HUDEP-2 (cell line): ENCODE data around the gene HS2ST1.
"Not testable (repeated sequence)": the region's sequence is repeated elsewhere in the genome, so short reads cannot be mapped to it uniquely, and the experiment has no call there.

Experiments
- DNase-seq, 76 experiments: peaks; one replicate each; lab custom pipeline; 2025; ENCODE audit not compliant: unreplicated experiment in 76 of 76; lab: John Stamatoyannopoulos, UW

HS2ST1 gene

GRCh38 chr1:86924324-86924960, 10.0 kb downstream of the HS2ST1 start:
- no peak for DNase-seq

- DNase-seq: no peak
Observed at GRCh38 chr1:86925742-86926141, 11.3 kb downstream of the HS2ST1 start.

GRCh38 chr1:86926883-86927282, 12.4 kb downstream of the HS2ST1 start:
- DNase-seq: no peak

- DNase-seq: no peak
Observed at GRCh38 chr1:86928819-86929218, 14.4 kb downstream of the HS2ST1 start.

- no peak for DNase-seq
Observed at GRCh38 chr1:86933051-86933450, 18.6 kb downstream of the HS2ST1 start.

- DNase-seq: peak in 3 of 76 experiments; percentile 4 to 30 (median 24)
Observed at GRCh38 chr1:86933562-86934377, 19.3 kb downstream of the HS2ST1 start.

- DNase-seq: peak in 2 of 76 experiments; percentile 5 to 6
Observed at GRCh38 chr1:86938450-86938849, 24.0 kb downstream of the HS2ST1 start.

GRCh38 chr1:86938855-86939254, 24.4 kb downstream of the HS2ST1 start:
- no peak for DNase-seq

- DNase-seq: no peak
Observed at GRCh38 chr1:86939406-86939805, 25.0 kb downstream of the HS2ST1 start.

- DNase-seq: no peak
Observed at GRCh38 chr1:86940599-86940998, 26.2 kb downstream of the HS2ST1 start.

- DNase-seq: no peak
Observed at GRCh38 chr1:86942042-86942441, 27.6 kb downstream of the HS2ST1 start.

GRCh38 chr1:86942743-86943142, 28.3 kb downstream of the HS2ST1 start:
- DNase-seq: no peak

GRCh38 chr1:86948212-86948611, 33.8 kb downstream of the HS2ST1 start:
- no peak for DNase-seq

GRCh38 chr1:86950712-86951419, 36.4 kb downstream of the HS2ST1 start:
- no peak for DNase-seq

- no peak for DNase-seq
Observed at GRCh38 chr1:86951430-86951829, 37.0 kb downstream of the HS2ST1 start.

GRCh38 chr1:86953167-86953566, 38.7 kb downstream of the HS2ST1 start:
- DNase-seq: no peak

GRCh38 chr1:86955678-86956077, 41.2 kb downstream of the HS2ST1 start:
- DNase-seq: no peak

- no peak for DNase-seq
Observed at GRCh38 chr1:86956221-86956620, 41.8 kb downstream of the HS2ST1 start.

GRCh38 chr1:86957221-86957620, 42.8 kb downstream of the HS2ST1 start:
- no peak for DNase-seq

- DNase-seq: no peak
Observed at GRCh38 chr1:86960548-86960947, 46.1 kb downstream of the HS2ST1 start.

- DNase-seq: not testable (repeated sequence)
Observed at GRCh38 chr1:86963841-86964240, 49.4 kb downstream of the HS2ST1 start.
